ENCODE data around the gene KIF25.

DNA sequence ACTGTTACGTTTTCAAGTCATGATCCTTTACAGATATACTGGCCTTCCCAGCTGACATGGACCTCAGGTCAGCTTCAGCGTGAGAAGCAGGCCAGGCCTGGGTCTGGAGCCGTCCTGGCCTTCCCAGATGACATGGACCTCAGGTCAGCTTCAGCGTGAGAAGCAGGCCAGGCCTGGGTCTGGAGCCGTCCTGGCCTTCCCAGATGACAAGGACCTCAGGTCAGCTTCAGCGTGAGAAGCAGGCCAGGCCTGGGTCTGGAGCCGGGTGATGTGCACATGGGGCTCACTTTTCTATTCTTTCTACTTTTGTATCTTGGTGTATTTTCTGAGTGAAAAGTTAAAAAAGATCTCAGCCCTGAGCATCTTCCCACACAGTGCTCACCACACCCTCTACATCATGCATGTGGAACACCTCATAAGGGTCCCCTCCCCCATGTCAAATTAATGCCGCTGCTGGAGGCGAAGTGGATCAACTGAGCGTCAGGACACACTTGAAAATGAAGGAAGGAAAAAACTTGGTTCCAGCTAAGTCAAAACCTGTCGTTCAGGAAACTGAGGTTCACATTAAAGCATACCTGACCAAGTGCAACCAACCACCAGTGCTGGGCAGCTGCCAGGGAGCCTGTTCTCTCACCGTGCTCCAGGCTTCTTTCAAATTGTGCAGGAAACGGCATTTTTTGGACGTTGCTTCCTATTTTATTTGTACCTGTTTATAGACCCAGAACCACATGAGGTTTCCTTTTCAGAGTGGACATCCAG lies 32.2 kb downstream of the KIF25 start:
- TF ChIP-seq BHLHE40 (IDR thresholded peaks at IDR 0.05; ENCODE audit: low read depth, low read length) (no peak), HEYL (CRISPR knock-in tag; IDR thresholded peaks at IDR 0.05) (no peak), RFX5 (IDR thresholded peaks at IDR 0.05) (no peak), ZFP36 (IDR thresholded peaks at IDR 0.05; ENCODE audit: borderline replicate concordance, partially characterized antibody) (no peak), CBX2 (IDR thresholded peaks at IDR 0.05; ENCODE audit: borderline replicate concordance, low read depth) (no peak), EP300 (IDR thresholded peaks at IDR 0.05) (no peak), JUNB (IDR thresholded peaks at IDR 0.05) (no peak), POLR2A (IDR thresholded peaks at IDR 0.05; ENCODE audit: low read length) (no peak), ZSCAN20 (CRISPR knock-in tag; IDR thresholded peaks at IDR 0.05) (no peak), JUN (IDR thresholded peaks at IDR 0.05) (no peak), MAZ (IDR thresholded peaks at IDR 0.05; ENCODE audit: borderline replicate concordance, low read depth, low read length) (no peak), TP53 (CRISPR knock-in tag; IDR thresholded peaks at IDR 0.05) (no peak)
- TF ChIP-seq, protein P1, sequence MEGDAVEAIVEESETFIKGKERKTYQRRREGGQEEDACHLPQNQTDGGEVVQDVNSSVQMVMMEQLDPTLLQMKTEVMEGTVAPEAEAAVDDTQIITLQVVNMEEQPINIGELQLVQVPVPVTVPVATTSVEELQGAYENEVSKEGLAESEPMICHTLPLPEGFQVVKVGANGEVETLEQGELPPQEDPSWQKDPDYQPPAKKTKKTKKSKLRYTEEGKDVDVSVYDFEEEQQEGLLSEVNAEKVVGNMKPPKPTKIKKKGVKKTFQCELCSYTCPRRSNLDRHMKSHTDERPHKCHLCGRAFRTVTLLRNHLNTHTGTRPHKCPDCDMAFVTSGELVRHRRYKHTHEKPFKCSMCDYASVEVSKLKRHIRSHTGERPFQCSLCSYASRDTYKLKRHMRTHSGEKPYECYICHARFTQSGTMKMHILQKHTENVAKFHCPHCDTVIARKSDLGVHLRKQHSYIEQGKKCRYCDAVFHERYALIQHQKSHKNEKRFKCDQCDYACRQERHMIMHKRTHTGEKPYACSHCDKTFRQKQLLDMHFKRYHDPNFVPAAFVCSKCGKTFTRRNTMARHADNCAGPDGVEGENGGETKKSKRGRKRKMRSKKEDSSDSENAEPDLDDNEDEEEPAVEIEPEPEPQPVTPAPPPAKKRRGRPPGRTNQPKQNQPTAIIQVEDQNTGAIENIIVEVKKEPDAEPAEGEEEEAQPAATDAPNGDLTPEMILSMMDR (IDR thresholded peaks at IDR 0.05): no peak
- TF ChIP-seq, protein P2, sequence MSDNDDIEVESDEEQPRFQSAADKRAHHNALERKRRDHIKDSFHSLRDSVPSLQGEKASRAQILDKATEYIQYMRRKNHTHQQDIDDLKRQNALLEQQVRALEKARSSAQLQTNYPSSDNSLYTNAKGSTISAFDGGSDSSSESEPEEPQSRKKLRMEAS (IDR thresholded peaks at IDR 0.05): no peak

Measured in A549 (cell line).